Measurements from ENCODE around the gene EML5.

GRCh38 chr14:88821888-88822287 is 29.1 kb upstream of the EML5 start:
- TF ChIP-seq EZH2 (IDR thresholded peaks at IDR 0.05; ENCODE audit: low read length, unreplicated experiment) (no peak), EZH2phosphoT487 (IDR thresholded peaks at IDR 0.05; ENCODE audit: borderline replicate concordance, low read length) (no peak)
- TF ChIP-seq, protein P1, sequence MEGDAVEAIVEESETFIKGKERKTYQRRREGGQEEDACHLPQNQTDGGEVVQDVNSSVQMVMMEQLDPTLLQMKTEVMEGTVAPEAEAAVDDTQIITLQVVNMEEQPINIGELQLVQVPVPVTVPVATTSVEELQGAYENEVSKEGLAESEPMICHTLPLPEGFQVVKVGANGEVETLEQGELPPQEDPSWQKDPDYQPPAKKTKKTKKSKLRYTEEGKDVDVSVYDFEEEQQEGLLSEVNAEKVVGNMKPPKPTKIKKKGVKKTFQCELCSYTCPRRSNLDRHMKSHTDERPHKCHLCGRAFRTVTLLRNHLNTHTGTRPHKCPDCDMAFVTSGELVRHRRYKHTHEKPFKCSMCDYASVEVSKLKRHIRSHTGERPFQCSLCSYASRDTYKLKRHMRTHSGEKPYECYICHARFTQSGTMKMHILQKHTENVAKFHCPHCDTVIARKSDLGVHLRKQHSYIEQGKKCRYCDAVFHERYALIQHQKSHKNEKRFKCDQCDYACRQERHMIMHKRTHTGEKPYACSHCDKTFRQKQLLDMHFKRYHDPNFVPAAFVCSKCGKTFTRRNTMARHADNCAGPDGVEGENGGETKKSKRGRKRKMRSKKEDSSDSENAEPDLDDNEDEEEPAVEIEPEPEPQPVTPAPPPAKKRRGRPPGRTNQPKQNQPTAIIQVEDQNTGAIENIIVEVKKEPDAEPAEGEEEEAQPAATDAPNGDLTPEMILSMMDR (conservative IDR thresholded peaks at IDR 0.05; ENCODE audit: low read depth, low read length) = no peak
